T-helper 9 cell (primary cell): ENCODE measurements around the gene LRBA.
"Not testable (repeated sequence)": the region's sequence is repeated elsewhere in the genome, so short reads cannot be mapped to it uniquely, and the experiment has no call there.

ENCODE experiments used
- DNase-seq: peaks from one replicate; pipeline ENCODE4 v3.0.0-alpha.2; 2020

Gene LRBA

GRCh38 chr4:150582146-150582872 is 432.8 kb downstream of the LRBA start, which contains the start of gene MAB21L2:
MAB21L2 (plus strand) TSS chr4:150582151; CDS start chr4:150583030, 879 bp downstream.
- no peak for DNase-seq

GRCh38 chr4:150581641-150582051 is 433.4 kb downstream of the LRBA start:
- no peak for DNase-seq

DNA sequence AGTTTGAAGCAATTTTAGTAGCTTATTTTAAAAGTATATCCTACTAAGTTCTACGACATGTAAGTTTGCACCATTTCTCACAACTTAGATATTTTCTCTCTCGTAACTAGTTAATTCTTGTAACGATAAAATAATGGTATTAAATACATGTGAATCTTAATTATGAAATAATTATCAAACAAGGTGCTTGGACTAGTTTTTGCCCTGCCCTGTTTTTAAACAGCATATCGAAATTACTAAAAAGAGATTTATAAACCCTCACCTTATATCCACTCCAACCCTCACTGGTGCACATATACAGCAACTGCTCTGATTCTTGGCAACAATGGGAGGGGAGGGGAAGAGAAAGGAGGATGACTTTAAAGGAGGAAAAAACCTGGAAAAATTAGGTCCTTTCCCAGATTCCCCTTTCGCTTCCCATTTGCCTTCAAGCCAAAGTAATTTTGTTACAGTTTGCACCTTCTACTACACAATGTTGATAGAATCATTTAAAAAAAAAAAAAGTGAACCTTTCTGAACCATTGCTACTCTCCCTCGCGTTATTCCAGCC is 434.0 kb downstream of the LRBA start:
- DNase-seq, result no peak

GRCh38 chr4:150580306-150580705 is 434.8 kb downstream of the LRBA start:
- no peak for DNase-seq

- no peak for DNase-seq
Observed at GRCh38 chr4:150579551-150580234, 435.4 kb downstream of the LRBA start.

DNA sequence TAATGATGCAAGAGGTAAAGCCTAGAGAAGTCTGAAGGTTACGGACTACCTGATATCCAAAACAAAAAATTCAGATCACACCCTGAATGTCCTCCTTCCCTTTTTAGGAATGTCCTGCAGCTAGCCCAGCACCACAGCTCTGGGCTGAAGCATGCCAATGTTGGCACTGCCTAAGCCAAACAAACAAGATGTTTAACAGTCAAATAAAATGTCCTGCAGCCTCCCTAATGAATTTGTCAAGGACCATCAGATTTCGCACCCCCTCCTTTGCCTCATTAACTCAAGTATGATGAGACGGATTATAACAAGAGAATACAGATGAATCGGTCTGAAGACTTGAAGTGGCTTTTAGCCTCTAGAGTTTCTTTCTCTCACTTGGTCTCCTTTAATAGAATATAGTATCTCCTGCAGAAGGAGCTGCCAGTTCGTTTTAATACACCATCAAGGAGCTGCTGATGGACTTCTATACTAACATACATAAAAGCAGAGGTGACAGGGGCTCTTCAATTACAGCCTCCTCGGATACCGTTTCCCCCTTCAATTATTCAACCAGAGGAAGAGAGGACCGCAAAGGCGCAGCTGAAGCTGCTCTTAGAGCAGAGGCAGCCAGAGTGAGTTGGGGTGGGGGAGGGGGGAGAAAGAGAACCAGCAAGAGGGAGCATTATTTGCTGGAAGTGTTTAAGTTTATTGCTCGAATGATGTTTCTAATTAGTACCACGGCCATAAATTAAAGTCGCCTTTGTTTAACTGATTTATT is 436.2 kb downstream of the LRBA start:
- DNase-seq, result no peak

DNA sequence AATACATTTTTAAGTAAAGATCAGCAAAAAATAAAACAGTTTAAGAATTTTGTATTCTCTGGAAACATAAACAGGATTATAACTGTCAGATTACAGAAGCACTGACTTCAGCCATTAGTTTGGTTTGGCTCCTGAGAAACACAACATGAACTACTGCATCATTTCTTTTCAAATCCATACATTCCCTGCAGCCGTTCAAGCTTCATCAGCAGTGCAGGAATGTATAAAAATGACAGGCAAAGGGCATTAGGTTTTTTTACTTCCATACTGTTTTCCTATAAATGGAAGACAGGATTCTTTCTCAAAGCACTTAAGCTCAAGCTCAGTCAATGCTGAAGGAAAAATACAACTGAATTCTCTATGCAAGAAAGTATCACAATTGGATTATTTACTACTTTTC is 437.3 kb downstream of the LRBA start:
- DNase-seq, result no peak

DNA sequence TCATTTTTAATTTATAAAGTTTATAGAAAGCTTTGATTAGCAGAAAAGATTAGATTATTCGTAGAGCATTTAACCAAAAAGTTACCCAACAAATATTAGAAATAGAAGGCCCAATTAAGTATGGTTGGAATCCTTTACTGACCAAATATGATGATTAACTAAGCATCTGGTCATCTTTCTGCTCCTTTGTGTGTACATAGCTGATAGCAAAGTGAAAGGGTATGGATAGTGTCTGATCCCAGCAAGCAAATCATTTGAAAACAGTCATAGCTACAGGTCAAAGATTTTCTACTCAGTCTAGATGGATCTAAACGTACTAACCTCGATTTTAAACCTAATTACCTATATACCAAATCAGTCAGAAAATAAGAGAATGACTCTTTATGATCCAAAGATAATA is 440.4 kb downstream of the LRBA start:
- no peak for DNase-seq

DNA sequence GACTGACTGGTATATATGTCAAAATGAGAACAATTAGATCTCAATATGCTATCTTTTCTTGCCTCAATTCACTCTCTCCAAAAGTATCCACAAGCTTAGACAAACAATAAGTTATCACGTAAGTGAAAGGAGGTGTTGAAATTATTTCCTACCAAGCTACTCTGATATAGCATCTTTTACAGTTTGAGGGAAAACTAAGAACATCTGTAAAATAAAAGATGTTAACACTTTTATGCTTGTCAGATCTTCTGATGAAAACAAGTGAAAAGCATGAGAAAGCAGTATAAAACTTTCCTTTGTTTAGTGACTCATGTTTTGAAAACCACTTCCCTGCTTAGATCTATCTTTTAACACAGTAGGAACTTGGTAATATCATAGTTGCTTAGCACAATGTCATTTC is 441.6 kb downstream of the LRBA start:
- DNase-seq, result no peak

- no peak for DNase-seq
Observed at GRCh38 chr4:150572704-150573504, 442.2 kb downstream of the LRBA start.

GRCh38 chr4:150570862-150571261 is 444.2 kb downstream of the LRBA start:
- no peak for DNase-seq

DNA sequence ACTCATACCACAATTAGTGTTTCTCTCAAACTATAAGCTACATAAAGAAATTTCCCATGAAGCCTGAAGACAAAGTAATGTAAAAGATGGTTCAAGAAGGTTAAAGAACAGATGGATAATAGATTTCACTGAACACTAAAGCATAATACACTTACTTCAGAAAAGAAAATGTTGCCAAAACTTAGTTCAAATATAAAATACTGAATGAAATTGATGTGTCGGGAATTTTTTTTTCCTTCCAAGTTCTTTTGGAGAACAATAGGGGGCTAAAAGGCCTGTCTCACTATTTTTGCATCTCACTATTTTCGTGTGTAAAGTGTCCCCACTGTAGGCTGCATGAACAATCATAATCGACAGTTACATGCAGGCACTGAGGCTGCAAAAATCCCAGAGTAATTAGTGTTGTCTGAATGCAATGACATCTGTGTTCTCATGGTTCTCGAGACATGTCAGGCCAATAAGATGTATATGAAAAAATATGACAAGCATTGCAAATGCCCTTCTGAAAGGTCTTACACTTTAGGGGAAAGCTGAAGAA is 445.0 kb downstream of the LRBA start:
- no peak for DNase-seq

- no peak for DNase-seq
Observed at GRCh38 chr4:150569384-150569987, 445.6 kb downstream of the LRBA start.

DNA sequence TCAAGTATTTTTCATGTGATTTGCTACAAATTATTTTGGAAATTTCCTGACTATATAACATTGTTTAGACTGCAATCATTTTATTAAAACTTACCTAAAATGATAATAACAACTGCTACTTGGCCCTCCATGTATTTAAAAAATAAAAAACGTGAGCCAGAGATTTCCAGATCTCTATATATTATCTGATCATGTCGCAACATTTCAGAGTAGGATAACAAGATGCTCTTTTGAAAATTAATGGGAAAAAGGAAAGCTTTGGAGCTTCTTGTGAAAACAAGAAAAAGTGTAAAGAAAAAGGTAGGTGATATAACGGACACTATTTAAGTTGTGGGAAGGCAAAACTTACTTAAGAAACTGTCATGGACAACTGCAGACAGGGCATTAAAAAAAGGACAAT is 448.0 kb downstream of the LRBA start:
- DNase-seq, result no peak

DNA sequence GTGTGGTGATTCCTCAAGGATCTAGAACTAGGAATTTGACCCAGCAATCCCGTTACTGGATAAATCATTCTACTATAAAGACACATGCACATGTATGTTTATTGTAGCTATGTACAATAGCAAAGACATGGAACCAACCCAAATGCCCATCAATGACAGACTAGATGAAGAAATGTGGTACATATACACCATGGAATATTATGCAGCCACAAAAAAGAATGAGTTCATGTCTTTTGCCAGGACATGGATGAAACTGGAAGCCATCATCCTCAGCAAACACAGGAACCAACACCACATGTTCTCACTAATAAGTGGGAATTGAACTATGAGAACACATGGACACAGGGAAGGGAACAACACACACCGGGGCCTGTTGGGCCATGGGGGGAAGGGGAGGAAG is 450.1 kb downstream of the LRBA start:
- DNase-seq, result not testable (repeated sequence)

DNA sequence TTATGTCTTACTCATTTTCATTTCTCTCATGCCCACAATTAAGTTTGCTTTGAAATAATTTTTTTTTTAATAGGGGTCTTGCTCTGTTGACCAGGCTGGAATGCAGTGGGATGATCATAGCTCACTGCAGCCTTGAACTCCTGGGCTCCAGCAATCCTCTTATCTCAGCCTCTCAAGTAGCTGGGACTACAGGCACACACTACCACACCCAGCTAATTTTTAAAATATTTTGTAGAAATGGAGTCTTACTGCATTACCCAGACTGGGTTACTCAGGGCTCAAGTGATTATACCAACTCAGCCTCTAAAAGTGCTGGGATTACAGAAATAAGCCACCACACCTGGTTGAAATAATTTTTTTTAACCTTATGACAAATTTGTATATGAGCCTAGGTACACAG is 452.3 kb downstream of the LRBA start:
- no peak for DNase-seq

GRCh38 chr4:150562250-150562649 is 452.8 kb downstream of the LRBA start:
- no peak for DNase-seq

GRCh38 chr4:150561143-150561737 is 453.8 kb downstream of the LRBA start:
- DNase-seq, result no peak

- not testable (repeated sequence) for DNase-seq
Observed at GRCh38 chr4:150557811-150558210, 457.3 kb downstream of the LRBA start.

DNA sequence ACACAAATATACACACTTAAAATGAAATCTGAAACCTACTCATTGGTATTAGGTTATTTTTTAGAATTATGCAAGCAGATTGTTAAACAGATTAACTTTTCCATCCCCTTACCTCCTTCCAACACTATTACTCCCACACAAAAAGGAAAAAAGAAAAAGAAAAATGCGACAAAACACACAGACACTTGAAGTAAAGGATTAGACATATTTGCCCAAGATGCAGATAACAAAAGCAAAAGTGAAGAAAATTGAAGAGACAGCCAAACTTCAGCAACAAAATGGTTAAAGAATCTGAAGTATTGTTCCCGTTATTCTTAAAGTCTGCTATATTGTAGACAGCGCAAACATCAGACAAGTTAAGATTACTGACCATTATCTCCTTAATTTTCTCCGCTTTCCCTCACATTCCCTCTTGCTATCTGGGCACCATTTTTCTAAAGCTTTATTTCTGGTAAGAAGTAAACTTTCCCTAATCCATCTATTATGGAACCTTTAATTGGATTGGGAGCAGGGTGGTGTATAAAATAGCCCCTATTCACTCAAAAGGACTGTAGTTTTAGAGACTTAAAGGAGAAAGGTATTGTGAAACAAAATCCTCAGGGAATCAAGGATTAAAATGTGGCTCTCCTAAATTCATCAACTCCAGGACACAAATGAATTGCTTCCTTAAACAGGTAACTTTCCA is 467.8 kb downstream of the LRBA start:
- DNase-seq, result no peak

- no peak for DNase-seq
Observed at GRCh38 chr4:150546286-150546685, 468.8 kb downstream of the LRBA start.
